ENCODE results near the gene HDAC7.

The HDAC7 gene

DNA sequence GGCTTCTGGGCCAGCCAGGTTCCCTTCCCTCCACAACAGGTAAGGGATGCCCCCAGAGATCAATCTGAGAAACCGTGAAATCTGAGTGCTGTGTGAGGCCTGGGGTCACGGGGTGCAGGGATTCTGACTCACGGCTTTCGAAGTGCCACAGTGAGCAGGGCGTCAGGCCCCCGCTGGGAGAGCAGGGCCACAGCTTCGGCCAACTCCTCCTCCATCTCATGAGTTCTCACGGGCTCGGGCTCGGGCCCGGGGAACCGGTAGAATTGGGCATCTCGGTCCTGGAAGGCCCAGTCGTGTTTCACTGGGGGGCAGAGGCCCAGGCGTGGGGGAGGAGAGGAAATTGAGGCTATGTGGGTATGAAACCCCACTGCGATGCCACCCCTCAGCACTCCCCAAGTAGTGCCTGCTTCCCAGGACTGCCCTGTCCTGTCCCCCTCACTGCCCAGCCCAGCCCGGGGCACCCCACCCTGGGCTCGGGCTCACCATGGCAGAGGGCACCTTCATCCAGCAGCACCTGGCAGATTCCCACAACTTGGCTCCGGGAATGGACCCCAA is 68.7 kb downstream of the HDAC7 start:
- no peak overlapping the region for H3K4me3 ChIP-seq (ENCODE audit: low read length)
- TF ChIP-seq ZNF274 (IDR thresholded peaks at IDR 0.05; ENCODE audit: low read depth, low read length) = no peak

- TF ChIP-seq ZNF274 (IDR thresholded peaks at IDR 0.05; ENCODE audit: low read depth, low read length) = no peak
- H3K4me3 ChIP-seq (ENCODE audit: low read length) = no peak overlapping the region
These were observed 69.4 kb downstream of the HDAC7 start for GRCh38 chr12:47750229-47750798.

DNA sequence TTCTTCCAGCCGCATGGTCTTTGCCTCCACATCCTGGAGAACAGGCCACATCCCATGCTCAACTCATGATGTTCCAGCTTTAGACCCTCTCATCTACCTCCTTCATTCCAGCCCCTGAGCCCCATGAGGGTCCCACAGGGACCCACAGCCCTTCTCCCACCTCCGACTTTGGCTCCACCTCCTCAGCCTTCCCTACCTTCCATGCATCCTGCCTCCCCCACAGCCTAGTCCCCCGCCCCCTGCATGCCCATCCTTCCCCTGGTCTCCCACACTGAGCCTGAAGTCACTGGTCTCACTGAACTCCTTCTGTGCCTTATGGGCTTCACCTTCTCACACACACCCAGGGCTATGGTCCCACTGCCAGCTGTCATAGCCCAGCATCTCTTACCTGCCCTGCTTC is 70.8 kb downstream of the HDAC7 start:
- no peak overlapping the region for H3K4me3 ChIP-seq (ENCODE audit: low read length)
- TF ChIP-seq ZNF274 (IDR thresholded peaks at IDR 0.05; ENCODE audit: low read depth, low read length) = no peak

DNA sequence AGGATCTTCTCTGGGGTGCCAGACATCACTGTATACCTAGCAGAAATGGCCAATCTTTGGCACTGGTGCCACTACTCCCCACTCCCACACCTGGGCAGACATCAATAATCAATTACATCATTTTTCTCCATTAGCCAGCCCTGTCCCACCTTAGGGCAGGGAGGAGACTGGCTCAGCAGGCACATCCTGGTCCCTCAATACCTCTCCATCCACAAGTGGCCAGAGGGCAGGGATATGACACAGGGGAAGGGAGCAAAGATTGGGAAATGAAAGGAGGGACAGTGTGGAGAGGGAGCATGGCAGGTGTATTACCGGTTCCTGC is 71.2 kb downstream of the HDAC7 start:
- no peak for TF ChIP-seq ZNF274 (IDR thresholded peaks at IDR 0.05; ENCODE audit: low read depth, low read length)
- no peak overlapping the region for H3K4me3 ChIP-seq (ENCODE audit: low read length)

- no peak overlapping the region for H3K4me3 ChIP-seq (ENCODE audit: low read length)
- no peak for TF ChIP-seq ZNF274 (IDR thresholded peaks at IDR 0.05; ENCODE audit: low read depth, low read length)
These were observed 71.9 kb downstream of the HDAC7 start for GRCh38 chr12:47747596-47748506.

GRCh38 chr12:47747126-47747525 is 72.6 kb downstream of the HDAC7 start:
- TF ChIP-seq ZNF274 (IDR thresholded peaks at IDR 0.05; ENCODE audit: low read depth, low read length) = no peak

GRCh38 chr12:47746523-47746922 is 73.2 kb downstream of the HDAC7 start:
- H3K4me3 ChIP-seq (ENCODE audit: low read length) = no peak overlapping the region
- no peak for TF ChIP-seq ZNF274 (IDR thresholded peaks at IDR 0.05; ENCODE audit: low read depth, low read length)

More at GRCh38 chr12:47747126-47747525, 72.6 kb downstream of the HDAC7 start:
- no peak overlapping the region for H3K4me3 ChIP-seq (ENCODE audit: low read length)

GRCh38 chr12:47746073-47746472 is 73.6 kb downstream of the HDAC7 start:
- H3K4me3 ChIP-seq (ENCODE audit: low read length) = no peak overlapping the region
- no peak for TF ChIP-seq ZNF274 (IDR thresholded peaks at IDR 0.05; ENCODE audit: low read depth, low read length)

- TF ChIP-seq ZNF274 (IDR thresholded peaks at IDR 0.05; ENCODE audit: low read depth, low read length) = no peak
- no peak overlapping the region for H3K4me3 ChIP-seq (ENCODE audit: low read length)
These were observed 74.1 kb downstream of the HDAC7 start for GRCh38 chr12:47745485-47746041.

- no peak for TF ChIP-seq ZNF274 (IDR thresholded peaks at IDR 0.05; ENCODE audit: low read depth, low read length)
- H3K4me3 ChIP-seq (ENCODE audit: low read length) = no peak overlapping the region
These were observed 74.8 kb downstream of the HDAC7 start for GRCh38 chr12:47744778-47745436.

DNA sequence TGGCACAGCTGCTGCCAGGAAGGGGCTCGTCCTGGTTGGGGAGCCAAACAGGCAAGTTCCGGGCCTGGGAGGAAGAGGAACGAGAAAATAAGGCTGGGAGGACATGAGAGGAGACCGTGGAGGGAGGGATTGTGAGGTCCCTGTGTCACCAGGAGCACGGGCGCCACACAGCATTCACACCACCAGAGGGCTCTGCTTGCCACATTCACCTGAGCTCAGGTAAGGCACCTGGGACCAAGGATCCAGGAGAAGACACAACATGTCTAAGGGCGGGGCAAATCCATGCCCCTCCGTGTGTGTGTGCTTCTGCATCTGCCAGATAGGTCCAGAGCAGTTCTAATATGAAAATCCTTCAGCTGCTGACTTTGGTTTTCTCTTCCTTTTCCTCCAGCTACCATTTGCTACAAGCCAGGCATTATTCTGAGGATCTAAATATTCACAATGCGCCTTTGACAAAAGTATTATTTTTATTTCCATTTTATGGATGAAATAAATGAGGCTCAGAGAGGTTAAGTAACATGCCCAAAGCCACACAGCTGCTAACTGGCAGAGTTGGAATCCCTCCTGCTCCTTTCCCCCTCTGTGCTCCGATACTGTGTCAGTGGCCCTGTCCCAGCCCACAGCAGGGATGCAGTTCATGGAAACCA is 75.6 kb downstream of the HDAC7 start:
- no peak overlapping the region for H3K4me3 ChIP-seq (ENCODE audit: low read length)

DNA sequence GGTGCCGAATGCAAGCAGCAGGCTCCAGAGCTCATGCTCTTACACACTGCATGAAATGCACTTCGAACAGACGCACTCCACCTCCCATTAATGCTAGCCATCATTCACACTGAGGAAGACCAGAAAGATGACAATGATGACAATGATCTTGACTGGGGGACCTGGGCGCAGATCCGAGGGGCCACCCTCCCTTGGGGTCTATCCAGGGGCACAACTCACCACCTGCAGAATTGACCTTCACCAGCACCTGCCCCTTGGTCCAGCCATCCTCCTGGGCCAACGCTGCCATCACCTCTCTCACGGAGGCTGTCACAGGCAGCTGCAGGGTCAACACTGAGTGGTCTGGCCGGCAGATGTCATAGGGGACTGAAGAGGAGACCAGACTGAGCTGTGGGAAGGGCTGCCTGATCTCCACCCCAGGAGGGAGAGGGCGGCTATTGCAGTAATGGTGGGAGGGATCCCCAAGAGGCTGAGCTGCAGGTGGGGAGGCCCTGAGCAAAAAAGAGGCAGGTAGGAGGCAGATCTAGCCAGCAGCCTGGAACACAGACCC is 76.3 kb downstream of the HDAC7 start:
- H3K4me3 ChIP-seq (ENCODE audit: low read length) = no peak overlapping the region
- no peak for TF ChIP-seq ZNF274 (IDR thresholded peaks at IDR 0.05; ENCODE audit: low read depth, low read length)

More for the DNA sequence above, 75.6 kb downstream of the HDAC7 start:
- TF ChIP-seq ZNF274 (IDR thresholded peaks at IDR 0.05; ENCODE audit: low read depth, low read length) = no peak

DNA sequence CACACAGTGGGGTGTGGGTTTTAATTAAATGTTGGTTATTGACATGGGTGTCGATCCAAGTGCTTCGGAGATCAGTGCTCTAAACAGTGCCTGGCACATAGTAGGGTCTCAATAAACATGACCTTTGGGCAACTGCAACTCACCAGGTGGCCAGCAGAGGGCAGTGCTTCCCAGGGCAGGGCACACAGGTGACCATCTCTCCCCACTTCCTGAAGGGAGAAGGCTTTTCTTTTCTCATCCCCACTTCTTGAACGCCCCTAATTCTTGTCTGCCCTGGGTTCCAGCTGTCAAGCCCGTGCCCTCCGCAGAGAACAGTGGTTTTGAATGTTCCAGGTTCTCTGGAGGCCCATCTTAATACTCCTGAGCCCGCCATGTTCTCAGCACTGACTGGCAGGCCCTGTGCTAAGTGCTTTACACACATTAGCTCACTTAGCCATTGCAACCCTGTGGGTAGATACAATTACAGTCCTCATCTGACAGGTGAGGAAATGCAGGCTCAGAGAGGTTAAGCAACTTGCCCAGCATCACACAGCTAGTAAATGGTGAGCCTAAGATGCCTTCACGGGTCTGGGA is 77.4 kb downstream of the HDAC7 start:
- TF ChIP-seq ZNF274 (IDR thresholded peaks at IDR 0.05; ENCODE audit: low read depth, low read length) = no peak
- H3K4me3 ChIP-seq (ENCODE audit: low read length) = no peak overlapping the region

All from GM08714 (cell line).